Measurements from ENCODE around the gene EZH1.

- TF ChIP-seq CTCF (IDR thresholded peaks at IDR 0.05) (no peak), POLR2A (IDR thresholded peaks at IDR 0.05) (no peak)
Observed at GRCh38 chr17:42680331-42680808, 64.5 kb downstream of the EZH1 start.
